C4-2B (cell line): ENCODE measurements around the gene EIF1.

ENCODE experiments used
- ZFX ChIP-seq: fragments of 450-650 bp; IDR thresholded peaks from 2 replicates; pipeline ENCODE4 v1.6.1; 2017
- TF ChIP-seq, protein P1 (sequence below): fragments of 450-650 bp; conservative IDR thresholded peaks from 2 replicates; pipeline ENCODE4 v1.5.1; 2017; ENCODE audit warnings: mild to moderate bottlenecking

DNA sequence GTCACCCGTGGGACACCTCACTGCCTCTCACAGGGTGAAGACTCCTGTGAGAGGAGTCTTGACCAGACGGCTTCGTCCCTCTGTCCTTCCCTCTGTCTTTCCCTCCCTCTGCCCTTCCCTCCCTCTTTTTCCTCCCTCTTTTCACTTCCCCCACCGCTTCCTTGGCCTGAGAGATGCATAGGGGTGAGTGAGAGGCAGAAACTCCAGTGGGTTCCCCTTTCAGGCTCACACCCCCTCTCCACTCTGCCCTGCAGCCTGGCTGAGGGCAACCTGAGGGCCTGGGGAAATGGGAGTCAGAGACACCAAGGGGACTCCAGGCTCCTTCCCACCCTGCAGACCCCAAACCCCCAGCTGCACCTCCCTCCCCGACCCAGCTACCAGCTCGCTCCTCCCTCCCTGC lies 49.7 kb upstream of the EIF1 start:
- TF ChIP-seq, protein P1, sequence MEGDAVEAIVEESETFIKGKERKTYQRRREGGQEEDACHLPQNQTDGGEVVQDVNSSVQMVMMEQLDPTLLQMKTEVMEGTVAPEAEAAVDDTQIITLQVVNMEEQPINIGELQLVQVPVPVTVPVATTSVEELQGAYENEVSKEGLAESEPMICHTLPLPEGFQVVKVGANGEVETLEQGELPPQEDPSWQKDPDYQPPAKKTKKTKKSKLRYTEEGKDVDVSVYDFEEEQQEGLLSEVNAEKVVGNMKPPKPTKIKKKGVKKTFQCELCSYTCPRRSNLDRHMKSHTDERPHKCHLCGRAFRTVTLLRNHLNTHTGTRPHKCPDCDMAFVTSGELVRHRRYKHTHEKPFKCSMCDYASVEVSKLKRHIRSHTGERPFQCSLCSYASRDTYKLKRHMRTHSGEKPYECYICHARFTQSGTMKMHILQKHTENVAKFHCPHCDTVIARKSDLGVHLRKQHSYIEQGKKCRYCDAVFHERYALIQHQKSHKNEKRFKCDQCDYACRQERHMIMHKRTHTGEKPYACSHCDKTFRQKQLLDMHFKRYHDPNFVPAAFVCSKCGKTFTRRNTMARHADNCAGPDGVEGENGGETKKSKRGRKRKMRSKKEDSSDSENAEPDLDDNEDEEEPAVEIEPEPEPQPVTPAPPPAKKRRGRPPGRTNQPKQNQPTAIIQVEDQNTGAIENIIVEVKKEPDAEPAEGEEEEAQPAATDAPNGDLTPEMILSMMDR: no peak
- no peak for TF ChIP-seq ZFX
